GM18868 (cell line): ENCODE results near the gene GTF2F2.

ENCODE experiments used
- ATAC-seq: cut with Tn5 transposase; IDR thresholded peaks from one replicate; pipeline ENCODE4 v1.9.1; 2021; ENCODE audit warnings: mild to moderate bottlenecking, moderate library complexity; ENCODE audit not compliant: unreplicated experiment

GTF2F2 gene

DNA sequence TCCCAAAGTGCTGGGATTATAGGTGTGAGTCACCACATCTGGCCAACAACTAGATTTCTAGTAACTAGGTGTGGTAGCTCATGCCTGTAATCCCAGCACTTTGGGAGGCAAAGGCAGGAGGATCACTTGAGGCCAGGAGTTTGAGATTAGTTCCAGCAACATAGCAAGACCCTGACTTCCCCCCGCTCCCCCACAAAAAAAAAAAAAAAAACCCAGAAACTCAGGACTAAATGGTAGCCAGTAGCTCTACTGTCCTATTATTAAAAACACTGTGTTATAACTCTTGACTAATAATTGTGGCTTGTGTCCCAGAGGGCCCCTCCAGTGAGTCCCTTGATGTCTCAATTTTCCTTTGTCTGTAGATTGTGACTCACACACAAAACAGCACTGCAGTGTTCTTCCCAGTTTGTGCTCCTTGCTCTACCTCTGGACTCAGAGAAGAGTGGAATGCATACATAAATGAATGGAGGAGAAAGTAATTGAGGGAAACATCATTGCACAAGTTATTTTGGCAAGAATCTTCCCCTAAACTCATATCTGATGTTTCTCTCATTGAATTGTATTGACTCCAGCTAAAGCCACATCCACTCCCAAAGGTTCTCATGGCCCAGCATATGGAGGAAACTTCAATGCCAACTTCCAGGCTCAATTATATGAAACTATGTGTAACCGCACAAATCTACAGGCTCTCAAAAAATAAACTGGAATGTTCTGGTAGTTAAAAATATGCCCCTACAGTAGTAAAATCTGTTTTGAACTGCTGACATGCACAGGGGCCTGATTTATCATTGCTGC is 211.9 kb downstream of the GTF2F2 start:
- ATAC-seq, result no peak

DNA sequence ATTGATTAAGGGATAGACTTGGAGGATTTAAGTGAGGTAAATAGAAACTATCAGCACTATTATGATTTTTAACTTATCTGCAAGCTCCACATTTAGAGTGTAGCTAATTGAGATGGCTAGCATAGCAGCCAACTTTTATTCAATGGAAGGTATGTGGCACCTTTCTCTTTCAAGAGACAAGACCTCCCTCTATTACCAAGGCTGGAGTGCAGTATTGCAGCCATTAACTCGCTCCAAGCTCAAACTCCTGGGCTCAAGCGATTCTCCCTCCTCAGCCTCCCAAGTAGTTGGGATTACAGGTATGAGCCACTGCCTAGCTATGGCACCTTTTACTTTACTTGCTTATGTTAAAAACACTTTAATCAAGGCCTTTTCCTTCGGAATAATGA is 212.5 kb downstream of the GTF2F2 start:
- ATAC-seq, result no peak

DNA sequence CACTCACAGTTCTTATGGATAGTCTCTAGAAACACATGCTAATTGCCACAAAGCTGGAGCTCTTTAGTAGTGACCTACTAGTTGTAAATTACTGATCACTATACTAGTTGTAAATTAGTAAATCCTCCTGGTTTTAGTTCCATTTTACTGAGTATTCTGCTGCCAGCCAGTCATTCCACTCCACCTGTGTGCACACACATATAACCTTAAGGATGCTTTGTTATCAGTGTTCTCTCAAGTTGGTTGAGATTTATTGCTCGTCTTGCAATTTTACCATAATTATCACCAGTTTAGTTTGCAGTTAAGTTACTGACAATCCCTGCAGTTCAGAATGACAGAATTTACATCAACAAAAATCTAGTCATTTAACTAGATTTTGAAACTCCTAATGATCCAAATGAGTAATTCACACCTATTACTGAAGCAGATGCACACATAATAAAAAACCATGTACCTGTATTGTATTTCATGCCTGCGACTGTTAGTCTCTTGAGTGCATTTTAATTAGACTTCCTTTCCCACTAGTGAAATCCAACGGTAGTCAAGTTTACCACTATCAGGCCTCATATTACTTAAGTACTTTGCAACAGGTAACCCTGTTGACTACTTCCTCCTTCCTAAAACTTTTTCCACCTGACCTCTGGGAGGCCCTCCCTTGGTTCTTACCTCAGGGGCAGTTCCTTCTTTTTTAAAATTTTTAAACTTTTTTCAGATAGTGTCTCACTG is 213.1 kb downstream of the GTF2F2 start:
- ATAC-seq, result no peak
